HG02798 (cell line): Measurements from ENCODE around the gene CRY2.
A peak's percentile ranks its signal among the peaks of the same experiment; 100 is the strongest.
"Not testable (repeated sequence)": the region's sequence is repeated elsewhere in the genome, so short reads cannot be mapped to it uniquely, and the experiment has no call there.

Experiments
- ATAC-seq: cut with Tn5 transposase; IDR thresholded peaks from one replicate; pipeline ENCODE4 v1.9.1; 2021; ENCODE audit warnings: mild to moderate bottlenecking; ENCODE audit not compliant: unreplicated experiment, poor library complexity

CRY2 gene

GRCh38 chr11:45895553-45896259 is 48.4 kb downstream of the CRY2 start:
- ATAC-seq, result no peak

DNA sequence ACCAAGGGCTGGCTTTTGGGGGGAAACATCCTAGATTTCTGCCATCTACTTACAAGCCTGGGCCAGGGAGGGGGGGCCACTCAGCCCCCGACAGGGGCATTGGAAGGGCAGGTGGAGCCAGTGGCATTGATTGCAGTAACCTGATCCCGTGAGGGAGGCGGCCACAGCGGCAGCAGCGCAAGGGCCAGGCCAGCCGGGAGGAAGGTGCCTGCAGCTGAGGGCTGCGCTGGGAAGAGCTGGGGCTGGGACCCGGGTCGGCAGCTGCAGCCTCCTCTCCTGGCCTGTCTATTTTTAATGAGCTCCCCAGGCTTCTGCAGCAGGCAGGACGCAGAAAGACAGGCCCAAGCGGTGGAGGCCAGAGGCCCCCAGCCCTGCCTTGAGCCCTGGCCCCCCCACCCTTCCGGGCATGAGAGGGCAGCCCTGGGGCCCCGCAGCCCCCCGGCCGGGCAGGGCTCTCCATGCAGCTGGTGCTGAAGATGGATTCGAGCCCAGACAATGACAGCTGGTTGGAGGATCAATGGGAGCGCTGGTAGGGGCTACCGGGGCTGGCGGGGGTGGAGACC is 49.2 kb downstream of the CRY2 start:
- no peak for ATAC-seq

- no peak for ATAC-seq
Measured at GRCh38 chr11:45897556-45897955, 50.3 kb downstream of the CRY2 start.

- no peak for ATAC-seq
Measured at GRCh38 chr11:45899086-45899447, 51.8 kb downstream of the CRY2 start.

DNA sequence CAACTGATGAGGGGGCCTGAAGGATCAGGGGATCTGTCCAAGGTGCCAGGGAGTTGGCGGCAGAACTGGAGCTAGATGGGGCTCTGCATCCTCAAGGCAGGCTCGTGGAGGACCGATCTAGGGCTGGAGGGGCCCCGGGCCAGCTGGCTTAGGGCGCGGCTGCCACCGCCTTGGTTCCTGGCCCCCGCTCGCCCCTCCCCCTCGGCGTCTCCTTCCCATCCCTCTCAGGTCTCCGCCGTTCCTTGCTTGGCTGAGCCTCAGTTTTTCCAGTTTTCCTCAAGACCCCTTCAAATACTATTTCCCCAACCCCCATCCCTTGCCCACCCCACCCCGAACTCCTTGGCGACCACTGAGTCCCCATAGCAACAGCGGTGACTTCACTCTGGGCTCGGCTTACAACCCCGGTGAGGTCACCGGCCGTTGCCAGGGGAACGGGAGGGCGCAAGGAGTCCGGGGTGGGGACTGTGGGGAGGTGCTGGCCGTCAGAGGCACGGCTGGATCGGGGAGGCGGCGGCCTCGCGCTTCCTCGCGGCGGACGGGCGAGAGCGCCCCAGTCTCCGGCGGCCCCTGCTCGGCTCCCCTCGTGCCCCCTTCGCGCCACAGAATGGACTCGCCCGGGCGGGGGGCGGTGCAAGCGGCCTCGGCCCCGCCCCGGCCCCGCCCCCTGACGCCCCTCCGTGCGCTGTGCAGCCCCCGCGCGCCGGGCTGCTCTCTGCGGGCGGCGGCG is 52.3 kb downstream of the CRY2 start:
- ATAC-seq, result peak; percentile 61

- ATAC-seq, result peak; percentile 19
Measured at GRCh38 chr11:45900175-45900800, 53.0 kb downstream of the CRY2 start.

GRCh38 chr11:45900916-45901617 is 53.8 kb downstream of the CRY2 start:
- ATAC-seq, result no peak

DNA sequence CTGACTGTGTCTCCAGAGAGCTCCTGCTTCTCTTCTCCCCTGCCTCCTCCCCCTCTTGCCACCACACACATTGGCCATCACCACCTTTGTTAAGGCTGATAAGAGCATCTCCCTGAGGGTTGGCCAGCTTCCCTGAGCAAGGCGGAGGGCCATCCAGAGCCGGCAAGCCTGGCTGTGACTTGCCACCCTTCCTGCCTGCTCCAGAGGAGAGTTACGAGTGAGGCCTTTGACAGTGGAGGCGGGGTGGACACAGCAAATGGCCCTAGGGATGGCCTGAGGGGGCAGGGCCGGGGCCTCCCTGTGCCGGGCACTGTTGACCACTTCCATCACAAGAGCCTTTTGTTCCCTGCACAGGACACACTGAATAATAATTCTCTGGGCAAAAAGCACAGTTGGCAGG is 54.4 kb downstream of the CRY2 start:
- ATAC-seq, result no peak

DNA sequence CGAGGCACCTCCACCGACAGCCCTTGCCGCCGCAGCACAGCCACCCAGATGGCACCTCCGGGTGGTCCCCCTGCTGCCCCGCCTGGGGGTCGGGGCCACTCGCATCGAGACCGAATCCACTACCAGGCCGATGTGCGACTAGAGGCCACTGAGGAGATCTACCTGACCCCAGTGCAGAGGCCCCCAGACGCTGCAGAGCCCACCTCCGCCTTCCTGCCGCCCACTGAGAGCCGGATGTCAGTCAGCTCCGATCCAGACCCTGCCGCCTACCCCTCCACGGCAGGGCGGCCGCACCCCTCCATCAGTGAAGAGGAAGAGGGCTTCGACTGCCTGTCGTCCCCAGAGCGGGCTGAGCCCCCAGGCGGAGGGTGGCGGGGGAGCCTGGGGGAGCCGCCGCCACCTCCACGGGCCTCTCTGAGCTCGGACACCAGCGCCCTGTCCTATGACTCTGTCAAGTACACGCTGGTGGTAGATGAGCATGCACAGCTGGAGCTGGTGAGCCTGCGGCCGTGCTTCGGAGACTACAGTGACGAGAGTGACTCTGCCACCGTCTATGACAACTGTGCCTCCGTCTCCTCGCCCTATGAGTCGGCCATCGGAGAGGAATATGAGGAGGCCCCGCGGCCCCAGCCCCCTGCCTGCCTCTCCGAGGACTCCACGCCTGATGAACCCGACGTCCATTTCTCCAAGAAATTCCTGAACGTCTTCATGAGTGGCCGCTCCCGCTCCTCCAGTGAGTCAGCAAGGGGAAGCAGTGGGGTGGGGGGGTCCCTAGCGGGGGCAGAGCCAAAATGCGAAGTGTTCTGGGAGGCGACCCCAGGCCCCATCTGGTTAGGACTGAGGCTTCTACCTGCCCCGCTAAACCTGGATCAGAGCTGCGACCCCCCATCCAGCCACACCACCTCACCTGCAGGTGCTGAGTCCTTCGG is 55.4 kb downstream of the CRY2 start:
- ATAC-seq, result no peak

- no peak for ATAC-seq
Measured at GRCh38 chr11:45904309-45904915, 57.1 kb downstream of the CRY2 start.

- ATAC-seq, result no peak
Measured at GRCh38 chr11:45905095-45905494, 57.8 kb downstream of the CRY2 start.

DNA sequence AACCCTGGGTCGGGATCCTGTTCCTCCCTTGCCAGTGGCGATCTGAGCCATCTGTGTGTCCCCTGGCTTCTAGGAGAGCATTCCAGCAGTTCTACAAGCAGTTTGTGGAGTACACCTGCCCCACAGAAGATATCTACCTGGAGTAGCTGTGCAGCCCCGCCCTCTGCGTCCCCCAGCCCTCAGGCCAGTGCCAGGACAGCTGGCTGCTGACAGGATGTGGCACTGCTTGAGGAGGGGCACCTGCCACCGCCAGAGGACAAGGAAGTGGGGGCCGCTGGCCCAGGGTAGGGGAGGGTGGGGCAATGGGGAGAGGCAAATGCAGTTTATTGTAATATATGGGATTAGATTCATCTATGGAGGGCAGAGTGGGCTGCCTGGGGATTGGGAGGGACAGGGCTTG is 58.3 kb downstream of the CRY2 start:
- ATAC-seq, result not testable (repeated sequence)

- no peak for ATAC-seq
Measured at GRCh38 chr11:45906096-45906682, 58.9 kb downstream of the CRY2 start.

- ATAC-seq, result no peak
Measured at GRCh38 chr11:45906965-45907611, 59.8 kb downstream of the CRY2 start, which contains the start of gene FREY1. Gene FREY1 (minus strand): TSS chr11:45907271. CDS start chr11:45907245, 26 bp downstream.

GRCh38 chr11:45907911-45908370 is 60.7 kb downstream of the CRY2 start:
- no peak for ATAC-seq

GRCh38 chr11:45909594-45910475 is 62.6 kb downstream of the CRY2 start:
- ATAC-seq, result no peak

GRCh38 chr11:45910623-45911022 is 63.3 kb downstream of the CRY2 start:
- no peak for ATAC-seq
